ENCODE measurements around the gene SAMD11.

SAMD11 gene

GRCh38 chr1:963301-963651, 39.6 kb downstream of the SAMD11 start:
- no peak for DNase-seq (ENCODE audit: low read depth in 2 of 2)

- no peak for DNase-seq (ENCODE audit: low read depth in 2 of 2)
These were observed 40.2 kb downstream of the SAMD11 start for GRCh38 chr1:963746-964525.

- no peak for DNase-seq (ENCODE audit: low read depth in 2 of 2)
These were observed 41.2 kb downstream of the SAMD11 start for GRCh38 chr1:964691-965525.

GRCh38 chr1:965526-966134, 41.9 kb downstream of the SAMD11 start:
- no peak for DNase-seq (ENCODE audit: low read depth in 2 of 2)

- DNase-seq (ENCODE audit: low read depth in 2 of 2): no peak
These were observed 42.5 kb downstream of the SAMD11 start, which contains the start of gene PLEKHN1 for GRCh38 chr1:966135-966703. Gene PLEKHN1 (plus strand): TSS chr1:966482. CDS start chr1:966532, 50 bp downstream.

- DNase-seq (ENCODE audit: low read depth in 2 of 2): peak; percentile 59 to 75
These were observed 43.1 kb downstream of the SAMD11 start for GRCh38 chr1:966704-967300.

- DNase-seq (ENCODE audit: low read depth in 2 of 2): no peak
These were observed 44.0 kb downstream of the SAMD11 start for GRCh38 chr1:967466-968343.

GRCh38 chr1:969260-969855, 45.6 kb downstream of the SAMD11 start:
- no peak for DNase-seq (ENCODE audit: low read depth in 2 of 2)

- no peak for DNase-seq (ENCODE audit: low read depth in 2 of 2)
These were observed 46.7 kb downstream of the SAMD11 start for GRCh38 chr1:970242-970972.

GRCh38 chr1:970973-971730, 47.4 kb downstream of the SAMD11 start:
- no peak for DNase-seq (ENCODE audit: low read depth in 2 of 2)

- DNase-seq (ENCODE audit: low read depth in 2 of 2): no peak
These were observed 48.2 kb downstream of the SAMD11 start for GRCh38 chr1:971751-972506.

GRCh38 chr1:972726-973458, 49.2 kb downstream of the SAMD11 start:
- no peak for DNase-seq (ENCODE audit: low read depth in 2 of 2)

- DNase-seq (ENCODE audit: low read depth in 2 of 2): no peak
These were observed 50.0 kb downstream of the SAMD11 start for GRCh38 chr1:973459-974292.

GRCh38 chr1:974293-974640, 50.5 kb downstream of the SAMD11 start:
- DNase-seq (ENCODE audit: low read depth in 2 of 2): no peak

- no peak for DNase-seq (ENCODE audit: low read depth in 2 of 2)
These were observed 51.1 kb downstream of the SAMD11 start for GRCh38 chr1:974687-975328.

- DNase-seq (ENCODE audit: low read depth in 2 of 2): no peak
These were observed 51.6 kb downstream of the SAMD11 start for GRCh38 chr1:975365-975764.
